ENCODE data around the gene LILRA2.
"Not testable (repeated sequence)": the region's sequence is repeated elsewhere in the genome, so short reads cannot be mapped to it uniquely, and the experiment has no call there.

The LILRA2 gene

DNA sequence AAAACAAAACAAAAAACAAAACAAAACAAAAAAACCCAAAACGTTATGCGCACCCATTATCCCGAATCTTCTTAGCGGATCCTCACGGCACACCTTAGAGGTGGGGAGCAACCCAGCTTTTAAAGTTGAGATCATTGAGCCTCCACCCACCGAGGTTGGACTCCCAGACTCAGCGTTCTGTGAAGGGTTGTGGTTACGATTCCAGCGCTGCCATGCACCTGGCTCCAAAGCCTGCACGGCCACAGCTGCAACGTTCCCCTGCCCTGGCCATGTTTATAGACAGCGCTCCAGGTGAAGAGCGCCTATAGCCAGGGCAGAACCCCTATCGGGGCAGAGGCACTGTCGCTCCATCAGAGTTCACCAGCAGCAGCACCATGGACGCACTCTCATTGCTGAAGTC lies 18.7 kb upstream of the LILRA2 start:
- Mint-ChIP-seq H3K4me1 (no peaks in the 10 kb centered on the region), H3K4me3 (no peak overlapping the region), H3K27ac (no peak overlapping the region), H3K9me3 (no peaks in the 10 kb centered on the region), H3K27me3 (peaks cover 19% of the 10 kb centered on the region), H3K36me3 (no peaks in the 10 kb centered on the region)

DNA sequence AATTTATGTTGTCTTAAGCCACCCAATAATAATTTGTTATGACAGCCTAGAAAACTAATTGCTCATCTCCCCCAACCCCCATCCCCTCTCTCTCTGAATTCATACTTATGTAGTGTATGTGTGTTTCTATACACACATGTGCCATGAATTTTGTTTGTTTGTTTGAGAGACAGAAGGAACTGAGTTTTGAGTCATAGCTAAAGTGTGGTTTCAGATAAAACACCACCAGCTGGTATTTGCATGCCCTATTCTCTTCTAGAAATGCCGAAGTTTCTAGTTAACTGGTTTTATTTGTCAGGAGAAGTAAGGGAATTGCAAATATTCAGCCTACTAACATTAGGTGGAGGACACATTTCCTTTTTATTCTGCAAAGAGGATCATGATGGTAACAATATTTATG lies 17.4 kb upstream of the LILRA2 start:
- H3K27ac Mint-ChIP-seq: no peak overlapping the region
- H3K9me3 Mint-ChIP-seq: no peaks in the 10 kb centered on the region
- no peak overlapping the region for H3K4me3 Mint-ChIP-seq
- H3K27me3 Mint-ChIP-seq: peaks cover 17% of the 10 kb centered on the region
- no peaks in the 10 kb centered on the region for H3K36me3 Mint-ChIP-seq
- no peaks in the 10 kb centered on the region for H3K4me1 Mint-ChIP-seq

DNA sequence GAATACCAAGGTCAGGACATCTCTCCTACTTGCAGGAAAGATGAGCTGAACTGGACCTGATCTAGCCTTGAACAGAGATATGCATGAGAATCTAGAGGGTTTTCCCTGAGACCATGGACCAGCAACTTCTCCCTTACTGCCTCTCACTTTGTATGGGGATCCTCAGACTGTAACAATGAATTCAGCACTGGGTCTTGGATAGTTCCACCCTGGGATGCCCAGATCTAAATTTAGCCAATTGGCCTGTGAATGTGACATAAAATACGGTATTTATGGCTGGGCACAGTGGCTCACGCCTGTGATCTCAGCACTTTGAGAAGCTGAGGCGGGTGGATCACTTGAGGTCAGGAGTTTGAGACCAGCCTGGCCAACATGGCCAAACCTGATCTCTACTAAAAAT lies 15.3 kb upstream of the LILRA2 start:
- H3K9me3 Mint-ChIP-seq: no peaks in the 10 kb centered on the region
- no peaks in the 10 kb centered on the region for H3K4me1 Mint-ChIP-seq
- no peaks in the 10 kb centered on the region for H3K36me3 Mint-ChIP-seq
- H3K4me3 Mint-ChIP-seq: no peak overlapping the region
- H3K27ac Mint-ChIP-seq: no peak overlapping the region
- H3K27me3 Mint-ChIP-seq: peaks cover 18% of the 10 kb centered on the region

DNA sequence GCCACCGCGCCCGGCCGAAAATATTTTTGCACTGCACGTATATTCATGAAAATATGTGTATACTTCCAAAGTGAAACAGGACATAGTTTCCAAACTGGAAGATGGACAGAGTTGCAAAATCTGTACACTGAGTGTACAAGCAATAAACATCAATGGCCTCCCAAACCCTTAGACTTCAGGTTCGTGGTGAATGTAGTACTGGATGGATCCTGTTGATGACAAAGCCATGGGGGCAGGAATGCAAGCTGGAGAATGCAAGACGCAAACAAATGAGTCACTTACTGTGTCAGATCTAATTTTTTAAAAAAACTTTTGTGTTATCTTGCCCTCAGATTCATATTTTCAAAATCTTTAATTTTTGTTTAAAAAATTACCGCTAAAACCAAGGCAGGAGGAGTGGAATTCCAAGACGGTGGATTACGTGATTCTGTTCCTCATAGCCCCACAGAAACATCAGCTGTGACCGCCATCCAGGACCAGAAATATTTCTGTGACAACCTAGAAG lies 12.7 kb upstream of the LILRA2 start:
- Mint-ChIP-seq H3K4me1 (no peaks in the 10 kb centered on the region), H3K9me3 (no peaks in the 10 kb centered on the region)

DNA sequence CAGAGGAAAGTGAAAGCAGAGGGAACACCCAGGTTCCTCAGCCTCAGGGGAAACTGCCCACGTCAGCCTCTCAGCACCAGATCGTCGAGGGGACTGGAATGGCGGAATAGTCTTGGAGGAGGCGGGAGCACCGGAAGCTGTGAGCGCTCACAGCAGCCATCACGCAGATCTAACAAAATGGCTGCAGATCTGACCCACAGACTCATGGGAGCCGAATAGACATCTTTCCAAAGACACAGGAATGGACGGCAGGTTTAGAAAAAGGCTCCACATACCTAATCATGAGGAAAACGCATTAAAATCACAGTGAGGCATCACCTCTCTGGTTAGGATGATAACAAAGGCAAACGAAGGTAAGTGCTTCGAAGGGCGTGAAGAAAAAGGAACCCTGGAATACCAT lies 11.8 kb upstream of the LILRA2 start:
- Mint-ChIP-seq H3K27me3 (peaks cover 17% of the 10 kb centered on the region), H3K4me3 (no peak overlapping the region), H3K36me3 (no peaks in the 10 kb centered on the region), H3K4me1 (no peaks in the 10 kb centered on the region), H3K9me3 (no peaks in the 10 kb centered on the region), H3K27ac (no peak overlapping the region)

More for the DNA sequence above, 12.7 kb upstream of the LILRA2 start:
- Mint-ChIP-seq H3K4me3 (no peak overlapping the region), H3K36me3 (no peaks in the 10 kb centered on the region), H3K27me3 (peaks cover 16% of the 10 kb centered on the region), H3K27ac (no peak overlapping the region)

DNA sequence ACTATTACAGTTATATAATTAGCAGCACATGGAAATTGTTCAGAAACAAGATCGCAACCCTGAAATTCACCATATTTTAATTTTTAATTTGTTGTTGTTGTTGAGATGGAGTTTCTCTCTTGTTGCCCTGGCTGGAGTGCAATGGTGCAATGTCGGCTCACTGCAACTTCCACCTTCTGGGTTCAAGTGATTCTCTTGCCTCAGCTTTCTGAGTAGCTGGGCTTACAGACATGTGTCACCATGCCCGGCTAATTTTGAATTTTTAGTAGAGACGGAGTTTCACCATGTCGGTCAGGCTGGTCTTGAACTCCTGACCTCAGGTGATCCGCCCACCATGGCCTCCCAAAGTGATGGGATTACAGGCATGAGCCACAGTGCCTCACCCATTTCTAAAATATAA lies 10.4 kb upstream of the LILRA2 start:
- not testable (repeated sequence) for H3K9me3 Mint-ChIP-seq, H3K27ac Mint-ChIP-seq, H3K36me3 Mint-ChIP-seq, H3K4me3 Mint-ChIP-seq, H3K4me1 Mint-ChIP-seq
- H3K27me3 Mint-ChIP-seq: peaks cover 18% of the 10 kb centered on the region

DNA sequence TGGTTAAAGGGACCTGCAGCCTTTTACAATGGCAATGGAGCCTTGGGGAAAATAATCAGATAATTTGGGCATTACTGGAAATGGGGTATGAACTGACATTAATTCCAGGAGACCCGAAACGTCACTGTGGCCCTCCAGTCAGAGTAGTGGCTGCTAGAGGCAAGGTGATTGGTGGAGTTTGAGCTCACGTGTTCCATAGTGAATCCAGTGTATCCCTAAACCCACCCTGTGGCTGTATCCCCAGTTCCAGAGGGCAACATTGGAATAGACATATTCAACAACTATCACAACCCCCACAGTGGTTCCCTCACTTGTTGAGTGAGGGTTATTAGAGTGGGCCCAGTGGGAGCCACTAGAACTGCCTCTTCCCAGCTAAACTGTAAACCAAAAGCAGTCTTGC lies 3.3 kb upstream of the LILRA2 start:
- no peaks in the 10 kb centered on the region for H3K9me3 Mint-ChIP-seq
- H3K4me1 Mint-ChIP-seq: no peaks in the 10 kb centered on the region
- no peak overlapping the region for H3K4me3 Mint-ChIP-seq
- no peaks in the 10 kb centered on the region for H3K36me3 Mint-ChIP-seq
- peaks cover 24% of the 10 kb centered on the region for H3K27me3 Mint-ChIP-seq
- H3K27ac Mint-ChIP-seq: no peak overlapping the region

DNA sequence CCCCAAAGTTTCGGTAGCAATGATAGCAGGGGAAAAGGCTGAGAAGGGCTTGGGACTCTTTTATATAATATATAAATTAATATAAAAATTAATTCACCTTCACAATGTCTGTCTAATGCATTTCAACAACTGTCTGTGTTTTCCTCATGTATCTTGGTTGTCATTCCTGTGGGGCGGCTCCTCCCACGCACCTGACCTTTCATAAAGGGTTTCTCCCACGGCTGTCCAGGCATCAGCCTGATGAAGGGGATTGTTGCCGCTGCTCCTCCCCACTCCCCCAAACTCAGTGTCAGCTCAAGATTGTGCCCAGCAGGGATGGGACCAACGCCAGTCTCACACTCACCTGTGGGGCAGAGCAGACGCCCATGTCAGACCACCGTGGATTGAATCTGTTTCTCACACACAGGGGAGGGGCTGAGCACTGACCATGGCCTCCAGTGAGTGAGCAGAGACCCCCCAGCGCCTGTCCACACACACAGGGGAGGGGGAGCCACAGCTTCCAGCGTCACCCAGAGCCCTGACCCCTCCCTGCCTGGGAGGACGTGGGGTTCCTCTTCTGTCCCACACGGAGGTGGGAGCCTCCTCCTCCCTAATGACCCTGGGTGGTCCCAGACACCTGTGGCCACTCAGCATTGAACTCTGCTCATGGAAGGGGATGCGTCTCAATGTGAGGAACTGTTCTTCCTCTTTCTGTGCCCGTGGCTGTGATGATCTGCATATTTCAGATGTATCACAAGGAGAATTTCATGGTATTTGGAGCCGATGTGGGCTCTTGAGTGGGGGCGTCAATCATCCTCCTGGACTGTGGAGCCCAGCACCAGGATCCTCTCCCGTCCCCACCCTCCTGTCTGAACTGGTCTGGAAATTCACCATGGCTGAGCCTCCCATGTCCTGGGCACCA lies 1.6 kb upstream of the LILRA2 start:
- not testable (repeated sequence) for H3K4me1 Mint-ChIP-seq, H3K27ac Mint-ChIP-seq, H3K36me3 Mint-ChIP-seq, H3K9me3 Mint-ChIP-seq, H3K4me3 Mint-ChIP-seq
- H3K27me3 Mint-ChIP-seq: peaks cover 19% of the 10 kb centered on the region

DNA sequence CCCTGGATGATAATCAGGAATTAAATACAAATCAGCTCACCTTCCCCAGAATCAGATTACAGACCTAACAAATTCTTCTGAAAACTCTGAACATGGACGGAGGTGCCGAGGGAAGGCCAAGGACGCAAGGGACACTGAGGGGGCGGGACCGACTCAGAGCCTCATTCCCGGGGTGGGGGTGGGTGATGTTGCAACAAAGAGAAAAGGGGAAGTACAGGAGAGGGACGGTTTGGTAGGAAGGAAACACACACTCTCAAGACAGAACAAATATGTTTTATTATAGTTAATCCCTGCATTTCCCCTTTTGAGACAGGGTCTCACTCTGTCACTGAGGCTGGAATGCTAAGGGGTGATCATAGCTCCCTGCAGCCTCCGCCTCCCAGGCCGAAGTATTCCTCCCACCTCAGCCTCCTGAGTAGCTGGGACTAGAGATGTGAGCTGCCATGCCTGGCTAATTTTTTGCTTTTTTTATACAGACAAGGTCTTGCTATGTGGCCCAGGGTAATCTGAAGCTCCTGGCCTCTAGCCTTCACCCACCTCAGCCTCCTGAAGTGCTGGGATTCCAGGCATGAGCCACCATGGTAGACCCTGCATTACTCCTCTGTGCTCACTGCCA lies 786 bp upstream of the LILRA2 start:
- Mint-ChIP-seq H3K4me3 (no peak overlapping the region), H3K27ac (no peak overlapping the region), H3K36me3 (no peaks in the 10 kb centered on the region), H3K4me1 (no peaks in the 10 kb centered on the region), H3K27me3 (peaks cover 16% of the 10 kb centered on the region), H3K9me3 (no peaks in the 10 kb centered on the region)

DNA sequence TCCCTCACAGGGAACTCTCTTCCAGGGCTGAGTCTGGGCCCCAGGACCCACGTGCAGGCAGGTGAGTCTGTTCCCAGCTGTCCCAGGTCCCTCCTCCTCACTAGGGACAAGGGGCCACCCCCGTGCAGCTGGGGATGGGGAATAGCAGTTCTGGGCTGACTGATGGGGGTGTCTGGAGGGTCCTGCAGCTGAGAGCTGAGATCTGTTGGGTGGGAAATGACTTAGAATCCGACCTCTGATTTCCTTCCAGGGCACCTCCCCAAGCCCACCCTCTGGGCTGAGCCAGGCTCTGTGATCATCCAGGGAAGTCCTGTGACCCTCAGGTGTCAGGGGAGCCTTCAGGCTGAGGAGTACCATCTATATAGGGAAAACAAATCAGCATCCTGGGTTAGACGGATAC lies 461 bp downstream of the LILRA2 start:
- peaks cover 16% of the 10 kb centered on the region for H3K27me3 Mint-ChIP-seq
- no peaks in the 10 kb centered on the region for H3K4me1 Mint-ChIP-seq
- no peaks in the 10 kb centered on the region for H3K9me3 Mint-ChIP-seq
- no peak overlapping the region for H3K4me3 Mint-ChIP-seq
- no peak overlapping the region for H3K27ac Mint-ChIP-seq
- H3K36me3 Mint-ChIP-seq: no peaks in the 10 kb centered on the region

DNA sequence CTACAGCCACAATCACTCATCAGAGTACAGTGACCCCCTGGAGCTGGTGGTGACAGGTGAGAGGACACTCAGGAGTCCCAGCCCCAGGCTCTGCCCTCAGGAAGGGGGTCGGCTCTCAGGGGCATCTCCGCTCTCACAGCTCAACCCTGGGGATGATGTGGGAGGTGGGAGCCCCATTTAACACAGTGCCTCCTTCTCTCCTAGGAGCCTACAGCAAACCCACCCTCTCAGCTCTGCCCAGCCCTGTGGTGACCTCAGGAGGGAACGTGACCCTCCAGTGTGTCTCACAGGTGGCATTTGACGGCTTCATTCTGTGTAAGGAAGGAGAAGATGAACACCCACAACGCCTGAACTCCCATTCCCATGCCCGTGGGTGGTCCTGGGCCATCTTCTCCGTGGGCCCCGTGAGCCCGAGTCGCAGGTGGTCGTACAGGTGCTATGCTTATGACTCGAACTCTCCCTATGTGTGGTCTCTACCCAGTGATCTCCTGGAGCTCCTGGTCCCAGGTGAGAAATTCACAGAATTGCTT lies 1.0 kb downstream of the LILRA2 start:
- H3K27ac Mint-ChIP-seq: no peak overlapping the region
- no peak overlapping the region for H3K4me3 Mint-ChIP-seq
- H3K9me3 Mint-ChIP-seq: no peaks in the 10 kb centered on the region
- H3K36me3 Mint-ChIP-seq: no peaks in the 10 kb centered on the region
- peaks cover 16% of the 10 kb centered on the region for H3K27me3 Mint-ChIP-seq
- no peaks in the 10 kb centered on the region for H3K4me1 Mint-ChIP-seq

DNA sequence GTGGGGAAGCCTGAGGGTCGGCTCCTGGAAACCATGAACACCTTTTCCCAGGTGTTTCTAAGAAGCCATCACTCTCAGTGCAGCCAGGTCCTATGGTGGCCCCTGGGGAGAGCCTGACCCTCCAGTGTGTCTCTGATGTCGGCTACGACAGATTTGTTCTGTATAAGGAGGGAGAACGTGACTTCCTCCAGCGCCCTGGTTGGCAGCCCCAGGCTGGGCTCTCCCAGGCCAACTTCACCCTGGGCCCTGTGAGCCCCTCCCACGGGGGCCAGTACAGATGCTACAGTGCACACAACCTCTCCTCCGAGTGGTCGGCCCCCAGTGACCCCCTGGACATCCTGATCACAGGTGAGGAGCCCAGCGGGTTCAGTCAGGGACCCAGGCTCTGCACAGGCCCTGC lies 1.6 kb downstream of the LILRA2 start:
- H3K36me3 Mint-ChIP-seq, H3K9me3 Mint-ChIP-seq, H3K4me3 Mint-ChIP-seq, H3K4me1 Mint-ChIP-seq, H3K27ac Mint-ChIP-seq: not testable (repeated sequence)
- H3K27me3 Mint-ChIP-seq: peaks cover 16% of the 10 kb centered on the region

DNA sequence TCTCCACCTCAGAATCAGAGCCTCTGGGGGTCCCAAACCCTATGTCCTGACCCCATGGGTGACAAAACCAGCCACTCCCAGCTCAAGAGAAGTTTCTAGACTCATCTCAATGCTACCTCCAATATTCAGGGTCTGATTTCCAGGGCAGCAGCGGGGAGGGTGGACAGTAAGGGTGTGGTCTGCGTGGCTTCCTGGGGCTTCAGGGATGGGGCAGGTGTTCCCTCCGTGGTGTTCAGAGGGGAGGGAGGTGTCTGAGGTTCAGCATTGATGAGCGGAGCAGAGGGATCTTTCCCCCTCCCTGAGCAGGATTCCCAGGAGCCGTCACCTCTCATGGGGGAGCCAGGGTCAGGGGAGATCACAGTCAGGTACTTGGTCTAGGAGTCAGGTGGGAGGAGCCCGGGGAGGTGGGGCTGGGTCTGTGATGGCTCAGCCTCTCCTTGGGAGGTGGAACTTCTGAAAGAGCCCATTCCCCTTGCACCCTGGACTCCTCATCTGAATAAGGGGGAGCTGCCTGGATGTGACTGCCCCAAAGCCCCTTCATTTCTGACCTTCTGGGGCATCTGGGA lies 2.9 kb downstream of the LILRA2 start:
- no peak overlapping the region for H3K4me3 Mint-ChIP-seq
- no peaks in the 10 kb centered on the region for H3K4me1 Mint-ChIP-seq
- no peaks in the 10 kb centered on the region for H3K9me3 Mint-ChIP-seq
- H3K27me3 Mint-ChIP-seq: peaks cover 12% of the 10 kb centered on the region
- H3K36me3 Mint-ChIP-seq: peaks cover 1% of the 10 kb centered on the region
- no peak overlapping the region for H3K27ac Mint-ChIP-seq

DNA sequence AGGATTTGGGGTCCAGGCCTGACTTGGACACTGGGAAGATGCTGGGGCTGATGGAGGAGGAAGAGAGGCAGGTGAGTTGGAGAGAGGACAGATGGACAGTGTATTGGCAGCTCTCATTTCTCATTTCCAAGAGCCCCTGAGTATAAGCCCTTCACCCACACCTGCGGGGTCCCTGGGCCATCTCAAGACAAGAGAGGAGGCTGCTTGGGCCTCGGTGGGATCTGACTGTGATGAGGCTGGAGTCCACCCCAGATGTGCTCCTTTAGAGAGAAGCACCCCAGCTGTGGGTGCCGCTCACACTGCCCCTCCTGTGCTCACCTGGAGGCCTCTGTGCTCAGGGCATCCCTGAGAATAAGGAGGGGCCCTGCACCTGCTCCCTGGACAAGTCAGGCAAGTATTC lies 3.7 kb downstream of the LILRA2 start:
- peaks cover 1% of the 10 kb centered on the region for H3K36me3 Mint-ChIP-seq
- H3K4me3 Mint-ChIP-seq: no peak overlapping the region
- H3K9me3 Mint-ChIP-seq: no peaks in the 10 kb centered on the region
- H3K4me1 Mint-ChIP-seq: no peaks in the 10 kb centered on the region
- peaks cover 10% of the 10 kb centered on the region for H3K27me3 Mint-ChIP-seq
- no peak overlapping the region for H3K27ac Mint-ChIP-seq

DNA sequence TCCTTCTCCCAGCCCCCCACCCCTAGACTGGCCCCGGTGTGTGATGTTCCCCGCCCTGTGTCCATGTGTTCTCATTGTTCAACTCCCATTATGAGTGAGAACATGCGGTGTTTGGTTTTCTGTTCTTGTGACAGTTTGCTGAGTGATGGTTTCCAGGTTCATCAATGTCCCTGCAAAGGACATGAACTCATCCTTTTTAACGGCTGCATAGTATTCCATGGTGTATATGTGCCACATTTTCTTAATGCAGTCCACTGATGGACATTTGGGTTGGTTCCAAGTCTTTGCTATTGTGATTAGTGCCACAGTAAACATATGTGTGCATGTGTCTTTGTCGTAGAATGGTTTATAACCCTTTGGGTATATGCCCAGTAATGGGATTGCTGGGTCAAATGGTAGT lies 4.7 kb downstream of the LILRA2 start:
- H3K36me3 Mint-ChIP-seq, H3K9me3 Mint-ChIP-seq, H3K27ac Mint-ChIP-seq, H3K4me1 Mint-ChIP-seq, H3K4me3 Mint-ChIP-seq: not testable (repeated sequence)
- H3K27me3 Mint-ChIP-seq: peaks cover 14% of the 10 kb centered on the region

DNA sequence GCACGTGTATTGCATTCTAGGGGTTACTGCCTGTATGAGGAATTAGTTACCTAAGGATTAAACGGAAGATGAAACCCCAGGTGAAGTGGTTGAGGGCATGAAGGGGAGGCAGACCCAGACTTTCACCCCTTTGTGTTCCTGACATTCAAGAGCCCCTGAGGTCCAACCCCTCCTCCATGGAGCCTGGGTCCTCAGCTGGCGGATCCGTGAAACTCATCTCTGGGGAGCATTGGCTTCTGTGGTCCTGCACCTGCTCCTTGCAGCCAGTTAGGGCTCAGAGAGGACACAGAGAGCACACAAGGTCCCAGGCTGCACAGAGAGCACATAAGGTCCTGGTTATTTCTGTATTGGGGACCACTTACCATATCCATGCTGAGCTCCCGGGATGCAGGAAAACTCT lies 12.8 kb downstream of the LILRA2 start:
- H3K27ac Mint-ChIP-seq: no peak overlapping the region
- H3K27me3 Mint-ChIP-seq: peaks cover 28% of the 10 kb centered on the region
- H3K4me3 Mint-ChIP-seq: no peak overlapping the region
- H3K4me1 Mint-ChIP-seq: no peaks in the 10 kb centered on the region
- H3K9me3 Mint-ChIP-seq: peaks cover 13% of the 10 kb centered on the region
- H3K36me3 Mint-ChIP-seq: peaks cover 2% of the 10 kb centered on the region

Measured in activated naive CD4-positive, alpha-beta T cell treated with anti-CD3 and anti-CD28 coated beads, Interleukin-2, amount 50 U/mL, for 24 hours (primary cell).